GM19035 (cell line): ENCODE measurements around the gene SAV1.

Source experiments
- ATAC-seq: cut with Tn5 transposase; IDR thresholded peaks from one replicate; pipeline ENCODE4 v1.9.1; 2021; ENCODE audit not compliant: unreplicated experiment

Gene SAV1

GRCh38 chr14:50610465-50610864 is 57.6 kb downstream of the SAV1 start:
- ATAC-seq, result no peak

- ATAC-seq, result no peak
Observed at GRCh38 chr14:50608302-50608851, 59.7 kb downstream of the SAV1 start.

- no peak for ATAC-seq
Observed at GRCh38 chr14:50607761-50608160, 60.3 kb downstream of the SAV1 start.

GRCh38 chr14:50607181-50607580 is 60.9 kb downstream of the SAV1 start:
- ATAC-seq, result no peak

- no peak for ATAC-seq
Observed at GRCh38 chr14:50606468-50606867, 61.6 kb downstream of the SAV1 start.

- ATAC-seq, result no peak
Observed at GRCh38 chr14:50605766-50606165, 62.3 kb downstream of the SAV1 start.

GRCh38 chr14:50603565-50603964 is 64.5 kb downstream of the SAV1 start:
- no peak for ATAC-seq

GRCh38 chr14:50602035-50602434 is 66.1 kb downstream of the SAV1 start:
- no peak for ATAC-seq

- no peak for ATAC-seq
Observed at GRCh38 chr14:50601394-50601793, 66.7 kb downstream of the SAV1 start.

- no peak for ATAC-seq
Observed at GRCh38 chr14:50600849-50601248, 67.3 kb downstream of the SAV1 start.

GRCh38 chr14:50599700-50600444 is 68.2 kb downstream of the SAV1 start:
- ATAC-seq, result no peak

GRCh38 chr14:50598765-50599164 is 69.3 kb downstream of the SAV1 start:
- ATAC-seq, result no peak

GRCh38 chr14:50594577-50595316 is 73.4 kb downstream of the SAV1 start:
- no peak for ATAC-seq

- ATAC-seq, result no peak
Observed at GRCh38 chr14:50590464-50590863, 77.6 kb downstream of the SAV1 start.
